Cardiac muscle cell (in vitro differentiated cells and primary cell): Measurements from ENCODE around the gene ERP27. TPM values are rescaled to one million over a fixed set of nuclear protein-coding genes. Genes with fewer than 3 reads are reported as not detected.

Source experiments
- DNase-seq, 2 donors: peaks; one replicate each; pipeline versions ENCODE4 v3.0.0 to v3.0.0-alpha.2; 2010 to 2017; ENCODE audit warnings: low read depth in 1 of 2, low spot score in 1 of 2
- H3K27ac ChIP-seq: fragments of 200-600 bp; sonication (generic); 2 replicates; pipeline ENCODE4 v1.5.1; 2016
- H3K27me3 ChIP-seq: fragments of 200-600 bp; sonication (generic); 2 replicates; pipeline ENCODE4 v1.6.0; 2016; ENCODE audit warnings: control low read depth
- H3K36me3 ChIP-seq: fragments of 200-600 bp; sonication (generic); 2 replicates; pipeline ENCODE4 v1.5.1; 2016; ENCODE audit warnings: control low read depth
- H3K4me1 ChIP-seq: fragments of 200-600 bp; sonication (generic); 2 replicates; pipeline ENCODE4 v1.8.1; 2017; ENCODE audit warnings: low read depth, mild to moderate bottlenecking, mixed run types
- H3K4me3 ChIP-seq: fragments of 200-600 bp; sonication (generic); 2 replicates; pipeline ENCODE4 v1.5.1; 2016; ENCODE audit warnings: mild to moderate bottlenecking
- H3K9me3 ChIP-seq: fragments of 200-600 bp; sonication (generic); 2 replicates; pipeline ENCODE4 v1.5.1; 2017; ENCODE audit warnings: low read depth, mild to moderate bottlenecking, control low read depth
- CTCF ChIP-seq: IDR thresholded peaks from 2 replicates; pipeline ENCODE4 v1.5.1; 2012; ENCODE audit warnings: low read depth, mild to moderate bottlenecking, low read length
- polyA plus RNA-seq: library from polyadenylated mRNA; unstranded; fragments of >200 nt; fragmentation: Nextera tagmentation; extraction: Ambion mirVana; gene quantifications from 2 replicates; pipeline ENCODE4 v1.2.1, GENCODE V29; 2016
- total RNA-seq: library from RNA; depleted of rRNA; stranded (reverse); fragments of >200 nt; gene quantifications from 2 replicates; pipeline ENCODE4 v1.2.3, GENCODE V29; 2016

The ERP27 gene
- total and polyA plus RNA-seq, 2 experiments from 2014 or later, result not detected

GRCh38 chr12:14884458-14884878 is 53.9 kb downstream of the ERP27 start:
- no peak for TF ChIP-seq CTCF
- DNase-seq, result peak; percentile 87 to 91
- Histone ChIP-seq H3K27me3 (no peaks in the 10 kb centered on the region), H3K4me1 (peaks cover 7% of the 10 kb centered on the region), H3K36me3 (no peaks in the 10 kb centered on the region), H3K27ac (peak overlapping the region; percentile 14), H3K9me3 (no peaks in the 10 kb centered on the region), H3K4me3 (no peak overlapping the region)

GRCh38 chr12:14883686-14884085 is 54.7 kb downstream of the ERP27 start:
- DNase-seq, result peak in 1 of 2 donors; percentile 40
- TF ChIP-seq CTCF, result no peak
- Histone ChIP-seq H3K4me1 (peaks cover 7% of the 10 kb centered on the region), H3K27me3 (no peaks in the 10 kb centered on the region), H3K9me3 (no peaks in the 10 kb centered on the region), H3K27ac (no peak overlapping the region), H3K4me3 (no peak overlapping the region), H3K36me3 (no peaks in the 10 kb centered on the region)

GRCh38 chr12:14880890-14881453 is 57.4 kb downstream of the ERP27 start:
- no peak overlapping the region for H3K4me3 ChIP-seq
- H3K36me3 ChIP-seq, result no peaks in the 10 kb centered on the region
- TF ChIP-seq CTCF, result no peak
- H3K27ac ChIP-seq, result no peak overlapping the region
- DNase-seq, result no peak
- no peaks in the 10 kb centered on the region for H3K27me3 ChIP-seq
- no peaks in the 10 kb centered on the region for H3K9me3 ChIP-seq
- H3K4me1 ChIP-seq, result peaks cover 12% of the 10 kb centered on the region

- Histone ChIP-seq H3K4me1 (peaks cover 7% of the 10 kb centered on the region), H3K27ac (no peak overlapping the region), H3K9me3 (no peaks in the 10 kb centered on the region), H3K27me3 (no peaks in the 10 kb centered on the region), H3K4me3 (no peak overlapping the region), H3K36me3 (no peaks in the 10 kb centered on the region)
- TF ChIP-seq CTCF, result no peak
- peak in 1 of 2 donors; percentile 51 for DNase-seq
Measured at GRCh38 chr12:14879222-14879933, 59.0 kb downstream of the ERP27 start.

GRCh38 chr12:14878488-14878887 is 59.8 kb downstream of the ERP27 start:
- TF ChIP-seq CTCF, result no peak
- no peak overlapping the region for H3K4me3 ChIP-seq
- no peak overlapping the region for H3K27ac ChIP-seq
- H3K4me1 ChIP-seq, result peaks cover 10% of the 10 kb centered on the region
- H3K36me3 ChIP-seq, result no peaks in the 10 kb centered on the region
- DNase-seq, result no peak
- H3K9me3 ChIP-seq, result no peaks in the 10 kb centered on the region
- no peaks in the 10 kb centered on the region for H3K27me3 ChIP-seq
